H1 (cell line): ENCODE data around the gene SLC12A4. TPM values are rescaled to one million over a fixed set of nuclear protein-coding genes. Genes with fewer than 3 reads are reported as not detected.

Experiments
- CTCF ChIA-PET: fragments of 300-600 bp; sonication (Branson Sonifier 250); formaldehyde crosslinking; loops from one replicate; lab custom pipeline; 2021; ENCODE audit not compliant: partially characterized antibody; lab: Charles Lee
- POLR2A ChIA-PET: fragments of 300-600 bp; sonication (Branson Sonifier 250); formaldehyde crosslinking; loops from one replicate; lab custom pipeline; 2021; ENCODE audit warnings: inconsistent platforms; ENCODE audit not compliant: partially characterized antibody; lab: Charles Lee
- DNase-seq, 2 experiments: peaks; one replicate each; pipeline versions ENCODE4 v3.0.0 to v3.0.0-alpha.2; 2010 to 2022; ENCODE audit warnings: low spot score in 2 of 2, low read depth in 1 of 2, mixed read lengths in 1 of 2
- FAIRE-seq: peaks from 2 replicates; lab custom pipeline; 2011; peaks lifted over from hg19 to GRCh38; lab: Jason Lieb, UNC
- H2AFZ ChIP-seq: 2 replicates; pipeline ENCODE4 v1.8.1; 2012; ENCODE audit warnings: low read length, inconsistent platforms
- H2AK5ac ChIP-seq: 2 replicates; pipeline ENCODE4 v1.6.1; 2013; ENCODE audit warnings: low read depth, low read length
- H2BK120ac ChIP-seq: replicated peaks from 2 replicates; pipeline ENCODE3; 2013; ENCODE audit warnings: low read depth, low read length, inconsistent platforms
- H2BK12ac ChIP-seq: 2 replicates; pipeline ENCODE4 v1.6.1; 2013; ENCODE audit warnings: low read depth, low read length
- H2BK15ac ChIP-seq: 2 replicates; pipeline ENCODE4 v1.6.1; 2013; ENCODE audit warnings: low read length
- H2BK20ac ChIP-seq: 2 replicates; pipeline ENCODE4 v1.6.1; 2013; ENCODE audit warnings: low read length
- H2BK5ac ChIP-seq: 2 replicates; pipeline ENCODE4 v1.6.1; 2013; ENCODE audit warnings: low read depth, low read length
- H3K14ac ChIP-seq: 2 replicates; pipeline ENCODE4 v1.6.1; 2013; ENCODE audit warnings: inconsistent platforms; ENCODE audit not compliant: insufficient read length
- H3K18ac ChIP-seq: 2 replicates; pipeline ENCODE4 v1.6.1; 2013; ENCODE audit warnings: low read length; ENCODE audit errors: extremely low read depth
- H3K23ac ChIP-seq: 2 replicates; pipeline ENCODE4 v1.6.1; 2013; ENCODE audit warnings: inconsistent platforms; ENCODE audit not compliant: insufficient read length
- H3K23me2 ChIP-seq: 2 replicates; pipeline ENCODE4 v1.6.1; 2013; ENCODE audit warnings: low read depth, low read length
- H3K27ac ChIP-seq: 2 replicates; pipeline ENCODE4 v1.6.1; 2011; ENCODE audit warnings: low read depth, low read length, inconsistent platforms
- H3K27me3 ChIP-seq, 4 experiments: replicated peaks in 1 of 4; 1 replicate in 1 of 4; 2 replicates in 3 of 4; pipeline versions ENCODE4 v1.6.1 to v1.8.1; 2011 to 2013; ENCODE audit warnings: low read length in 3 of 4, mild to moderate bottlenecking in 3 of 4, inconsistent platforms in 2 of 4, mixed read lengths in 2 of 4, moderate library complexity in 1 of 4; ENCODE audit not compliant: control insufficient read depth in 3 of 4, insufficient read depth in 3 of 4; ENCODE audit errors: extremely low read depth in 1 of 4
- H3K36me3 ChIP-seq, 4 experiments: 2 replicates each; pipeline versions ENCODE4 v1.6.1 to v1.8.1; 2011 to 2013; ENCODE audit warnings: mild to moderate bottlenecking in 4 of 4, low read length in 3 of 4, moderate library complexity in 2 of 4, control low read depth in 1 of 4, inconsistent platforms in 1 of 4; ENCODE audit not compliant: insufficient read depth in 4 of 4, control insufficient read depth in 2 of 4
- H3K4ac ChIP-seq: replicated peaks from 2 replicates; pipeline ENCODE3; 2013; ENCODE audit warnings: low read length, low read depth, mixed read lengths, inconsistent platforms; ENCODE audit not compliant: insufficient read length
- H3K4me1 ChIP-seq, 4 experiments: replicated peaks in 1 of 4; 1 replicate in 1 of 4; 2 replicates in 3 of 4; pipeline versions ENCODE4 v1.6.1 to v1.8.1; 2011 to 2013; ENCODE audit warnings: low read length in 3 of 4, inconsistent platforms in 2 of 4, mixed read lengths in 1 of 4; ENCODE audit not compliant: insufficient read depth in 4 of 4, control insufficient read depth in 3 of 4
- H3K4me2 ChIP-seq, 2 experiments: 2 replicates each; pipeline versions ENCODE4 v1.6.1 to v1.8.1; 2011 to 2013; ENCODE audit warnings: low read depth in 2 of 2, low read length in 2 of 2, control low read depth in 1 of 2, inconsistent platforms in 1 of 2, mild to moderate bottlenecking in 1 of 2; ENCODE audit not compliant: insufficient read depth in 1 of 2
- H3K4me3 ChIP-seq, 4 experiments: fragments of 200-600, 300-600 bp in 1 of 4; sonication (generic), shearing (Covaris generic), sonication (Bioruptor Twin) in 1 of 4; 2 replicates each; pipeline versions ENCODE4 v1.5.1 to v1.8.1; 2011 to 2016; ENCODE audit warnings: low read length in 4 of 4, low read depth in 3 of 4, control low read depth in 2 of 4, inconsistent platforms in 2 of 4, mild to moderate bottlenecking in 2 of 4, mixed read lengths in 1 of 4, moderate library complexity in 1 of 4; ENCODE audit not compliant: insufficient read depth in 2 of 4; ENCODE audit errors: extremely low read depth in 1 of 4
- H3K56ac ChIP-seq: replicated peaks from 2 replicates; pipeline ENCODE3; 2013; ENCODE audit warnings: low read depth, mild to moderate bottlenecking, mixed read lengths, low read length, inconsistent platforms; ENCODE audit not compliant: insufficient read length
- H3K79me1 ChIP-seq: 2 replicates; pipeline ENCODE4 v1.6.1; 2013; ENCODE audit warnings: low read depth, low read length, control low read depth
- H3K79me2 ChIP-seq, 2 experiments: 2 replicates each; pipeline versions ENCODE4 v1.6.1 to v1.8.1; 2012 to 2013; ENCODE audit warnings: low read length in 2 of 2, mild to moderate bottlenecking in 2 of 2, inconsistent platforms in 1 of 2; ENCODE audit not compliant: insufficient read depth in 2 of 2, control insufficient read depth in 1 of 2
- H3K9ac ChIP-seq, 4 experiments: replicated peaks in 1 of 4; 1 replicate in 1 of 4; 2 replicates in 3 of 4; pipeline versions ENCODE4 v1.6.1 to v1.8.1; 2011 to 2013; ENCODE audit warnings: low read depth in 3 of 4, low read length in 3 of 4, control low read depth in 2 of 4, mild to moderate bottlenecking in 2 of 4, moderate library complexity in 2 of 4, inconsistent platforms in 1 of 4; ENCODE audit errors: extremely low read depth in 1 of 4
- H3K9me3 ChIP-seq, 2 experiments: 2 replicates each; pipeline versions ENCODE4 v1.6.1 to v1.8.1; 2012 to 2013; ENCODE audit warnings: mild to moderate bottlenecking in 2 of 2, moderate library complexity in 2 of 2, control low read depth in 1 of 2, inconsistent platforms in 1 of 2, low read depth in 1 of 2, low read length in 1 of 2, mixed read lengths in 1 of 2; ENCODE audit not compliant: insufficient read depth in 2 of 2
- H4K20me1 ChIP-seq, 2 experiments: replicated peaks in 1 of 2; 2 replicates each; pipeline versions ENCODE3 to v1.8.1; 2011 to 2013; ENCODE audit warnings: inconsistent platforms in 2 of 2, low read length in 2 of 2, mild to moderate bottlenecking in 1 of 2; ENCODE audit not compliant: insufficient read depth in 2 of 2, control insufficient read depth in 1 of 2
- H4K5ac ChIP-seq: 2 replicates; pipeline ENCODE4 v1.6.1; 2013; ENCODE audit warnings: low read length, low read depth, mixed read lengths, inconsistent platforms; ENCODE audit not compliant: insufficient read length
- H4K8ac ChIP-seq: 2 replicates; pipeline ENCODE4 v1.8.0; 2013; ENCODE audit warnings: mild to moderate bottlenecking, moderate library complexity, low read length, inconsistent platforms; ENCODE audit not compliant: insufficient read depth; ENCODE audit errors: extremely low read depth
- H4K91ac ChIP-seq: replicated peaks from 2 replicates; pipeline ENCODE3; 2013; ENCODE audit warnings: low read length, mixed read lengths, inconsistent platforms; ENCODE audit not compliant: insufficient read length
- ATF3 ChIP-seq: IDR thresholded peaks from 2 replicates; pipeline ENCODE4 v1.6.1; 2011; ENCODE audit warnings: low read depth, mild to moderate bottlenecking, low read length; ENCODE audit not compliant: insufficient read depth
- BACH1 ChIP-seq: IDR thresholded peaks from 2 replicates; pipeline ENCODE4 v1.6.1; 2012; ENCODE audit warnings: low read length, improper control_type of control experiment
- CBX5 ChIP-seq: fragments of 300-800, 300-1000 bp; sonication (generic); IDR thresholded peaks from 2 replicates; pipeline ENCODE4 v1.7.1; 2016; ENCODE audit warnings: antibody characterized with exemption, low read length, low read depth
- CHD2 ChIP-seq: IDR thresholded peaks from 2 replicates; pipeline ENCODE4 v1.6.1; 2012; ENCODE audit warnings: low read length, improper control_type of control experiment
- FOSL1 ChIP-seq: IDR thresholded peaks from 2 replicates; pipeline ENCODE4 v1.6.1; 2011; ENCODE audit warnings: mild to moderate bottlenecking, low read depth, low read length, moderate library complexity; ENCODE audit not compliant: insufficient read depth
- KDM1A ChIP-seq: fragments of 200-600, 300-600 bp; sonication (generic); IDR thresholded peaks from 2 replicates; pipeline ENCODE4 v1.7.1; 2016; ENCODE audit warnings: mild to moderate bottlenecking, low read length, borderline replicate concordance
- RBBP5 ChIP-seq: IDR thresholded peaks from 2 replicates; pipeline ENCODE4 v1.7.1; 2012; ENCODE audit warnings: low read depth, mild to moderate bottlenecking, inconsistent platforms, low read length, moderate library complexity, borderline replicate concordance
- SIN3A ChIP-seq, 2 experiments: IDR thresholded peaks in 1 of 2; conservative IDR thresholded peaks in 1 of 2; 2 replicates each; pipeline ENCODE4 v1.6.1; 2011 to 2012; ENCODE audit warnings: low read length in 2 of 2, improper control_type of control experiment in 1 of 2, low read depth in 1 of 2, mild to moderate bottlenecking in 1 of 2
- SP2 ChIP-seq: IDR thresholded peaks from 2 replicates; pipeline ENCODE4 v1.6.1; 2012; ENCODE audit warnings: mild to moderate bottlenecking, low read length, inconsistent platforms
- SRF ChIP-seq: IDR thresholded peaks from 2 replicates; pipeline ENCODE4 v1.6.1; 2011; ENCODE audit warnings: mild to moderate bottlenecking, low read depth, low read length, moderate library complexity
- WGBS, 2 experiments: shearing (Covaris generic) in 1 of 2; methylation state at CpG; one replicate each; pipeline versions ENCODE4 v1.1.6 to v1.1.7; 2013 to 2015; ENCODE audit warnings: low lambda C conversion rate in 2 of 2, mixed read lengths in 2 of 2, inconsistent platforms in 1 of 2, low coverage in 1 of 2, missing lambda C conversion rate in 1 of 2; ENCODE audit not compliant: insufficient replicate concordance in 2 of 2, insufficient coverage in 1 of 2, insufficient read length in 1 of 2; ENCODE audit errors: extremely low coverage in 1 of 2, missing lambda C conversion rate in 1 of 2; 5-methylcytosine and 5-hydroxymethylcytosine counted together
- polyA plus RNA-seq, 7 experiments: library from polyadenylated mRNA; depleted of rRNA in 3 of 7; stranded (reverse) in 5 of 7; unstranded in 2 of 7; fragments of >200 nt in 5 of 7; fragments of 200-250 nt in 2 of 7; gene quantifications; 1 replicate in 5 of 7; 2 replicates in 1 of 7; 4 replicates in 1 of 7; pipeline versions ENCODE4 v1.2.1 to v1.2.3, GENCODE V29; 2011 to 2013; ENCODE audit warnings: missing spikeins in 2 of 7, mixed read lengths in 2 of 7
- total RNA-seq: library from RNA; stranded (reverse); fragmentation: NEBNext Ultra II Directional; extraction: Animal tissue kit (Norgen Biotek cat#: 25700); gene quantifications from 2 replicates; pipeline ENCODE4 v1.2.1, GENCODE V29; 2021

SLC12A4 gene
- total and polyA plus RNA-seq, 2 of the 8 experiments (the other 6 are each of a cell fraction or from before 2014, with no cell fraction given): 41.3 to 49.3 TPM

DNA sequence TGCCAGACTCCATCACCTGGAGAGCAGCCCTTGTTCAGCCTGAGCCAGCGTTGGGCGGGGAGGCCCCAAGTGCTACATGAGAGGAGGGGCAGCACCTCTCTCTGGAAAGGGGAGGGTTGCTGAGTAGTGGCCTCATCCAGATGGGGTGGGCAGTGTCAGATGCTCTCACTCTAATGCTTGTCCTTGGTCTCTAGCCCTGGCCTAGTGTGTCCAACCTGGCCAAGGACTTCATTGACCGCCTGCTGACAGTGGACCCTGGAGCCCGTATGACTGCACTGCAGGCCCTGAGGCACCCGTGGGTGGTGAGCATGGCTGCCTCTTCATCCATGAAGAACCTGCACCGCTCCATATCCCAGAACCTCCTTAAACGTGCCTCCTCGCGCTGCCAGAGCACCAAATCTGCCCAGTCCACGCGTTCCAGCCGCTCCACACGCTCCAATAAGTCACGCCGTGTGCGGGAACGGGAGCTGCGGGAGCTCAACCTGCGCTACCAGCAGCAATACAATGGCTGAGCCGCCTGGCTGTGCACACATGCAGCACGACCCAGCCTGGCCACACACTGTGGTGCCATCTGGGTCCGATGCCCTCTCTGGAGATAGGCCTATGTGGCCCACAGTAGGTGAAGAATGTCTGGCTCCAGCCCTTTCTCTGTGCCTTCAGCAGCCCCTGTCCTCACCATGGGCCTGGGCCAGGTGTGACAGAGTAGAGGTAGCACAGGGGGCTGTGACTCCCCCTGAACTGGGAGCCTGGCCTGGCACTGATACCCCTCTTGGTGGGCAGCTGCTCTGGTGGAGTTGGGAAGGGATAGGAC, 41.1 kb downstream of the SLC12A4 start:
- Histone ChIP-seq H3K79me2 (no peaks in the 10 kb centered on the region), H3K23me2 (no peaks in the 10 kb centered on the region), H4K5ac (no peak overlapping the region), H3K18ac (no peak overlapping the region), H2BK15ac (no peak overlapping the region; the same call in 1 of the 2 replicates), H3K4me1 (peaks cover 0 to 8% (median 4%) of the 10 kb centered on the region in 4 experiments; a peak in 5 of 7 replicates), H2BK20ac (no peak overlapping the region), H2BK5ac (no peak overlapping the region), H3K4me3 (no peak overlapping the region), H2AFZ (no peak overlapping the region), H3K79me1 (no peaks in the 10 kb centered on the region), H3K27me3 (no peaks in the 10 kb centered on the region), H3K4me2 (no peak overlapping the region), H3K14ac (no peak overlapping the region), H3K27ac (no peak overlapping the region), H3K9ac (no peak overlapping the region), H3K23ac (no peak overlapping the region), H2BK120ac (no peak overlapping the region), H3K56ac (no peak overlapping the region), H4K91ac (no peak overlapping the region), H3K4ac (no peak overlapping the region), H4K8ac (no peak overlapping the region), H2AK5ac (no peak overlapping the region), H3K9me3 (no peaks in the 10 kb centered on the region), H3K36me3 (no peaks in the 10 kb centered on the region; a peak in 2 of 8 replicates), H2BK12ac (no peak overlapping the region), H4K20me1 (peaks cover 8 to 27% of the 10 kb centered on the region in 2 experiments)
- FAIRE-seq (no peak), DNase-seq (no peak)
- CTCF ChIA-PET: interaction anchor here (0.9 to 27.1 kb wide), 12 partner anchors 12 to 407 kb away, joined by 3 to 623 read pairs (median 4); partner anchors contain the start of genes EDC4, NRN1L and PSKH1
- 96% methylated on average over 22 of the region's 22 CpGs; no CpG with 5 or more reads in 1 of the 2 experiments for WGBS, 2 experiments
- POLR2A ChIA-PET: interaction anchor here (0.6 to 7.5 kb wide), 5 partner anchors 8 to 165 kb away, joined by 3 to 43 read pairs (median 6); partner anchors contain the start of genes NRN1L and PSMB10
- TF ChIP-seq SP2 (no peak), SRF (no peak), BACH1 (no peak), RBBP5 (no peak), FOSL1 (no peak), CBX5 (no peak), ATF3 (no peak), SIN3A (conservative IDR thresholded peaks at IDR 0.05 in 1 of 2, IDR thresholded peaks at IDR 0.05 in 1 of 2; ENCODE audit: low read depth in 1 of 2, low read length in 2 of 2) (no peak), KDM1A (no peak), CHD2 (no peak)
